Urinary bladder (tissue), 4 donors: Measurements from ENCODE around the gene LRRC42. TPM values are rescaled to one million over a fixed set of nuclear protein-coding genes. Genes with fewer than 3 reads are reported as not detected.
"Not testable (repeated sequence)": the region's sequence is repeated elsewhere in the genome, so short reads cannot be mapped to it uniquely, and the experiment has no call there.

Experiments used
- DNase-seq: peaks from one replicate; pipeline ENCODE4 v3.0.0-alpha.2; 2015; ENCODE audit errors: extremely low spot score
- H3K27ac ChIP-seq: one replicate; pipeline ENCODE4 v1.5.1; 2013; ENCODE audit warnings: low read depth, mild to moderate bottlenecking, moderate library complexity
- H3K36me3 ChIP-seq: one replicate; pipeline ENCODE4 v1.6.1; 2013; ENCODE audit warnings: mild to moderate bottlenecking, moderate library complexity; ENCODE audit not compliant: insufficient read depth
- H3K4me1 ChIP-seq: one replicate; pipeline ENCODE4 v1.6.1; 2013; ENCODE audit warnings: mild to moderate bottlenecking, moderate library complexity; ENCODE audit not compliant: insufficient read depth
- H3K4me3 ChIP-seq: one replicate; pipeline ENCODE4 v1.5.1; 2013; ENCODE audit warnings: low read depth, low read length
- WGBS: extraction: QIAGEN DNeasy Blood & Tissue Kit; methylation state at CpG from one replicate; pipeline ENCODE4 v1.1.7; 2013; 5-methylcytosine and 5-hydroxymethylcytosine counted together
- polyA plus RNA-seq: library from polyadenylated mRNA; stranded (reverse); fragments of 200-250 nt; gene quantifications from one replicate; pipeline ENCODE4 v1.2.3, GENCODE V29; 2013
- total RNA-seq: library from RNA; depleted of rRNA; stranded (reverse); fragments of >200 nt; gene quantifications from one replicate; pipeline ENCODE4 v1.2.3, GENCODE V29; 2014
- donor health status: healthy with polysubstance abuse.
- donor health status: healthy.

The LRRC42 gene
- total and polyA plus RNA-seq, 2 donors, result 17.3 to 19.3 TPM

DNA sequence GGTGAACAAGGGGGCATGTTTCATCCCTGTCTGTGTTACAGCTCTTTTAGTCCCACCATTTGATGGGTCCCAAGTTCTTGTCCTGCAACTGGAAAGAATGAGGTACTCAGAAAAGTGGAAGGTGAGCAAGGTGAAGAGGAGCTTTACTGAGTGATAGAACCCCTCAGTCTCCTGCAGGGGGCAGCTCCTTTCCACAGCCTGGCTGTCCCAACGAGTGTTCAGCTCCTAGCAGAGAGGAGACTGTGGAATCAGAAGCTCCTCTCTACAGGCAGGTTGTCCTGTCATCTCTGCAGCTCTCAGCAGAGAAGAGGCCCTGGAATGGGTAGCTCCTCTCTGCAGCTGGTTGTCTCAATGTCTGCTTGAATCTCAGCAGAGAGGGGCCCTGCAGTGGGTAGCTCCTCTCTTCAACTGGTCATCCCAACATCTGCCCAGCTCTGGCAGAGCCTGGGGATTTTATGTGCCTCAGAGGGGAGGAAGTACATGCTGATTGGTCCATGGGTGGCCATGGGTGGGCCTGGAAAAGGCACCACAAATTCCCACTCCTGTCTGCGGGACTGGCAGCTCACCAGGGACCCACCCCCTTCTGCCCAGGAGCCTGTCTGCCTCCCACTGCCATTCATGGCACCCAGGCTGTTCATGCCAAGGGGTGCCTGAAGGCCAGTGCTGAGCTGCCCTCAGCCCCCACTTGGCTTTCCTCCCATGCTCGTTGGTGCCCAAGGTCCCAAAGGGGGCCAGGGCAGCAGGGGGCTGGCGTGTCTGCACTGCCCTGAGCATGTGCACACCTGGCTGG is 46.1 kb downstream of the LRRC42 start:
- Histone ChIP-seq H3K27ac (no peak overlapping the region), H3K36me3 (no peaks in the 10 kb centered on the region), H3K4me3 (no peak overlapping the region), H3K4me1 (no peaks in the 10 kb centered on the region)
- WGBS, result 72% methylated on average over 4 of the region's 4 CpGs
- no peak for DNase-seq

DNA sequence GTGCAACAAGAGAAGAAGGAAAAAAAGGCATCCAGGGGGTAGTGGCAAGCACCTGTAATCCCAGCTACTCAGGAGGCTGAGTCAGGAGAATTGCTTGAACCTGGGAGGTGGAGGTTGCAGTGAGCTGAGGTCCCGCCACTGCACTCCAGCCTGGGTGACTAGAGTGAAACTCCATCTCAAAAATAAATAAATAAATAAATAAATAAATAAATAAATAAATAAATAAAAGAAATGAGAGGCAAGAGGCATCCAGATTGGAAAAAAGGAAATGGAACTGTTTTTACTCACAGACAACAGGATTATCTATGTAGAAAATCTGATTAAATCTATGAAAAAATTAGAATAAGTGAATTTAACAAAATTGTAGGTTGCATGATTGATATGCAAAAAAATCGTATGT is 48.4 kb downstream of the LRRC42 start:
- H3K4me1 ChIP-seq, H3K4me3 ChIP-seq, H3K36me3 ChIP-seq, DNase-seq, H3K27ac ChIP-seq: not testable (repeated sequence)
- WGBS, result 89% methylated on average over 2 of the region's 2 CpGs

DNA sequence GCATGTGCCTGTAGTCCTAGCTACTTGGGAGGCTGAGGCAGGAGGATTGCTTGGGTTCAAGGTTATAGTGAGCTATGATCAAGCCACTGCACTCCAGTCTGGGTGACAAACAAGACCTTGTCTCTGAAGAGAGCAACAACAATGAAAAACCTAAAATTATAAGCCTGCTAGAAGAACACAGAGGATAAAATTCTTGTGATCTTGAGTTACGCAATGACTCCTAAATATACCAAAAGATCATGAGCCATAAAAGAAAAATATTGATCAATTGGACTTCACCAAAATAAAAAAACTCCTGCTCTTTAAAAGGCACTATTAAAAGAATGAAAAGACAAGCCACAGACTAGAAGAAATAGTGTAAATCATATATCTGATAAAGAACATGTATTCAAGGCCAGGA is 49.5 kb downstream of the LRRC42 start:
- Histone ChIP-seq H3K4me1 (no peaks in the 10 kb centered on the region), H3K36me3 (no peaks in the 10 kb centered on the region), H3K27ac (no peak overlapping the region), H3K4me3 (no peak overlapping the region)
- WGBS, result 92% methylated on average over 1 of the region's 1 CpG
- DNase-seq, result no peak

DNA sequence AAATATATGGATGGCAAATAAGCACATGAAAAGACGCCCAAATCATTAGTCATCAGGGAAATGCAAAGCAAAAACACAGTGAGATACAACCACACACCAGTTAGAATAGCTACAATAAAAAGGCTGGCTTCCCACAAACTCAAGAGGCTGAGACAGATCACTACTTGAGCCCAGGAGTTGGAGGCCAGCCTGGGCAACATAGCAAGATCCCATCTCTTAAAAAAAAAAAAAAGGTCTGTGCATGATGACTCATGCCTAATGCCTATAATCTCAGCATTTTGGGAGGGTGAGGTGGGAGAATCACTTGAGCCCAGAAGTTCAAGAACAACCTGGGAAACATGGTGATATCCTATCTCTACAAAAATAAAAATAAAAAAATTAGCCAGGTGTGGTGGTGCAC is 52.1 kb downstream of the LRRC42 start:
- no peak for DNase-seq
- Histone ChIP-seq H3K4me3 (no peak overlapping the region), H3K36me3 (no peaks in the 10 kb centered on the region), H3K4me1 (no peaks in the 10 kb centered on the region), H3K27ac (no peak overlapping the region)
- WGBS, result 87% methylated on average over 1 of the region's 1 CpG

DNA sequence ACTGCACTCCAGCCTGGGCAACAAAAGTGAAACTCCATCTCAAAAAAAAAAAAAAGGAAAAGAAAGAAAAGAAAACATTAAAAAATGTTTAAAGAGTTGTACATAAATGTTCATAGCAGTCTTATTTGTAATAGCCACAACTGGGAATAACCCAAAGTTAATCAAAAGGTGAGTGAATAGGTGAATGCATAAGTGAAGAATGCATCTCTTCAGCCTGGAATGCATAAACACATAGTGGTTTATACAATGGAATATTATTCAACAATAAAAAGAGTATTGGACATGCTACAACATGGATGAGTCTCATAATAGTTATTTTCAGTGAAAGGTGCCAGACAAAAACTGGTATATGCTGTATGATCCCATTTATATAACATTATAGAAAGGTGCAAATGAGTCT is 53.8 kb downstream of the LRRC42 start:
- Histone ChIP-seq H3K4me3 (no peak overlapping the region), H3K4me1 (no peaks in the 10 kb centered on the region), H3K36me3 (no peaks in the 10 kb centered on the region), H3K27ac (no peak overlapping the region)
- no peak for DNase-seq

DNA sequence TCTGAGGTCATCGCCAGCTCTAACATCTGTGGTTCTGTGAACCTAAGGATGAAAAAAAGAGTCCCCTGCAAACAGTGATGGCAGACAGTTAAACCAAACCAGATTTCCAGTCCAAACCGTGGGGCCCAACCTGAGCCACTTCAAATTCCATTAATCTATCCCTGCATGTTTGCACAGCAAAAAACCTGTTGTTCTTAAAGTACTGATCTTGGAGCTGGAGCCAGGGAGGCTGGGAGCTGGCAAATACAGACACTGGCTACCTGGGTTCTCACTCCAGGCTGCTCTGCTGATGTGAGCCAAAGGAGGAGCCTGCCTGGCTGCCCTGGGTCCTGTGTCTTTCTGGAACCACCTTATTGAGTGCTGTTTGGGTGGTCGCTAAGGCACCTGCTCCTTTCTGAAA is 55.4 kb downstream of the LRRC42 start:
- Histone ChIP-seq H3K4me1 (no peaks in the 10 kb centered on the region), H3K4me3 (no peak overlapping the region), H3K36me3 (no peaks in the 10 kb centered on the region), H3K27ac (no peak overlapping the region)
- whole genome bisulfite sequencing, result 42% methylated on average over 3 of the region's 3 CpGs
- no peak for DNase-seq

DNA sequence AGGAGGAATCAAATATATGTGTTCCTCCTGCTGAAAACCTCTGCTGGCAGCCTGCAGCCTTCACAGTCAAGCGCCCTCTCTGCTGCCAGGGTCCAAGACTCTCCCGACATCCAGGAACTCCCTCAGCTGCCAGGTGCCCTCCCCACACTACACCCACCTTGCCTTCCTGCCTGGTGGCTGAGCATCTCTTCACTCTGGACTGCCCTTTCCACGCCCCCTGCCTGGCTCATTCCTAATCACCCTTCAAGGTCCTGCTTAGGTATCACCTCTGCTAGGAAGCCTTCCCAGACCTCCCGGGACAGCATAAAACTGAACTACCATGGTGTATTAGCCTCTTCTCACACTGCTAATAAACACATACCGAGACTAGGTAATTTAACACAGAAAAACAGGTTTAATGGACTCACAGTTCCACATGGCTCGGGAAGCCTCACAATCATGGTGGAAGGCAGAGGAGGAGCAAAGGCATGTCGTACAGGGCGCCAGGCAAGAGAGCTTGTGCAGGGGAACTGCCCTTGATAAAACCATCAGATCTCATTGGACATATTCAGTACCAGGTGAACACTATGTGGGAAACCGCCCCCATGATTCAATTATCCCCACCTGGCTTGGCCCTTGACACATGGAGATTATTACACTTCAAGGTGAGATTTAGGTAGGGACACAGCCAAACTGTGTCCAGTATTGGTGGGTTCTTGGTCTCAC is 56.5 kb downstream of the LRRC42 start:
- DNase-seq, result no peak

DNA sequence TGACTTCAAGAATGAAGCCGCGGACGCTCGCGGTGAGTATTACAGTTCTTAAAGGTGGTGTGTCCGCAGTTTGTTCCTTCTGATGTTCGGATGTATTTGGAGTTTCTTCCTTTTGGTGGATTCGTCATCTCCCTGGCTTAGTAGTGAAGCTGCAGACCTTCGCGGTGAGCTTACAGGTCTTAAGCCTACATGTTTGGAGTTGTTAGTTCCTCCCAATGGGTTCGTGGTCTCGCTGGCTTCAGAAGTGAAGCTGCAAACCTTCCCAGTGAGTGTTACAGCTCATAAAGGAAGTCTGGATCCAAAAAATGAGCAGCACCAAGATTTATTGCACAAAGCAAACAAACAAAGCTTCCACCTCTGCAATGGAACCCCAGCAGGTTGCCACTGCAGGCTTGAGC is 57.1 kb downstream of the LRRC42 start:
- H3K27ac ChIP-seq, result no peak overlapping the region
- WGBS, result 85% methylated on average over 12 of the region's 12 CpGs
- DNase-seq, result no peak
- no peak overlapping the region for H3K4me3 ChIP-seq
- H3K36me3 ChIP-seq, result no peaks in the 10 kb centered on the region
- H3K4me1 ChIP-seq, result no peaks in the 10 kb centered on the region

More for the DNA sequence above, 56.5 kb downstream of the LRRC42 start:
- Histone ChIP-seq H3K27ac (no peak overlapping the region), H3K4me3 (no peak overlapping the region), H3K36me3 (no peaks in the 10 kb centered on the region), H3K4me1 (no peaks in the 10 kb centered on the region)
- 59% methylated on average over 9 of the region's 9 CpGs for WGBS

DNA sequence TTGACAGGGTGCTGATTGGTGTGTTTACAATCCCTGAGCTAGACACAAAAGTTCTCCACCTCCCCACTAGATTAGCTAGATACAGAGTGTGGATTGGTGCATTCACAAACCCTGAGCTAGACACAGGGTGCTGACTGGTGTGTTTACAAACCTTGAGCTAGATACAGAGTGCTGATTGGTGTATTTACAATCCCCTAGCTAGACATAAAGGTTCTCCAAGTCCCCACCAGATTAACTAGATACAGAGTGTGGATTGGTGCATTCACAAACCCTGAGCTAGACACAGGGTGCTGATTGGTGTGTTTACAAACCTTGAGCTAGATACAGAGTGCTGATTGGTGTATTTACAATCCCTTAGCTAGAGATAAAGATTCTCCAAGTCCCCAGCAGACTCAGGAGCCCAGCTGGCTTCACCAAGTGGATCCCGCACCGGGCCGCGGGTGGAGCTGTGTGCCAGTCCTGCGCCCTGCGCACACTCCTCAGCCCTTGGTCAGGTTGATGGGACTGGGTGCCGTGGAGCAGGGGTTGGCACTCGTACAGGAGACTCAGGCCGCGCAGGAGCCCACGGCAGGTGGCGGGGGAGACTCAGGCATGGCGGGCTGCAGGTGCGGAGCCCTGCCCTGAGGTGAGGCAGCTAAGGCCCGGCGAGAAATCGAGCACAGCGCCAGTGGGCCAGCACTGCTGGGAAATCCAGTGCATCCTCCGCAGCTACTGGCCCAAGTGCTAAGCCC is 57.8 kb downstream of the LRRC42 start:
- not testable (repeated sequence) for H3K27ac ChIP-seq, H3K4me1 ChIP-seq, DNase-seq, H3K4me3 ChIP-seq, H3K36me3 ChIP-seq
- WGBS, result 92% methylated on average over 19 of the region's 19 CpGs

DNA sequence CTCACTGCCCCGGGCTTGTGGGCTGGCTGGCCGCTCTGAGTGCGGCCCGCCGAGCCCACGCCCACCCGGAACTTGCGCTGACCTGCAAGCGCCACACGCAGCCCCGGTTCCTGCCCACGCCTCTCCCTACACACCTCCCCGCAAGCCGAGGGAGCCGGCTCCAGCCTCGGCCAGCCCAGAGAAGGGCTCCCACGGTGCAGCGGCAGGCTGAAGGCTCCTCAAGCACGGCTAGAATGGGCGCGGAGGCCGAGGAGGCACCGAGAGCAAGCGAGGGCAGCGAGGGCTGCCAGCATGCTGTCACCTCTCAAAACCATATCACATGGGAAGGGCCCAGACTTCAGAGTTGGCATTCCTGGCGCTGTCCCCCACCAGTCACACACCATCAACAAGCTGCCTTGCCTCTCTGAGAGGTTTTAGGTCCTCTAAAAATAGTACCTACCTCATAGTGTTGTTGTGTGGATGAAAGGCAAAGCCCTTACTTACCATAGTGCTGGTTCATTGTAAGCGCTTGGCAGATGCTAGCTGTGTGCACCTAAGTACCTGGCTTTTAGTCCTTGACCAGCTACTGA is 58.4 kb downstream of the LRRC42 start:
- Histone ChIP-seq H3K36me3 (no peaks in the 10 kb centered on the region), H3K4me1 (no peaks in the 10 kb centered on the region), H3K27ac (no peak overlapping the region), H3K4me3 (no peak overlapping the region)
- DNase-seq, result no peak
- WGBS, result 97% methylated on average over 27 of the region's 27 CpGs

DNA sequence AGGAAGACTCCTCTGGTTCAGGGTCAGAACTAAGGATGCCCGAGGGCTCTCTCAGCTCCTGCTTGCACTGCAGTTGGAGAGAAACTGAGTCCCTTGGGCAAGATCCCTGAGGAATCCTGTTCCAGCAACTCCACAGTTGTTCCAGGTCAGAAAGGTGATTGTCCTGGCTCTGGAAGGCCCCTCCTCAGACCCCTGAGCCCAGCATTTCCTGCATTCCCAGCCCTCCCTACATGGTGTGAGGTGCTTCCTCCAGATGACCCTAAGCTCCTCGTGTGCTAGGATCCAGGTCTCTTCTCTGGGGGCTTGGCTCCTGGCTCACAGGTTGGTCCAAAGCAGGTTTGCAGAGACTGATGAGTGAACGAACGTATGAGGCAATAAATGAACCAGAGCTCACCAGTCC is 60.4 kb downstream of the LRRC42 start:
- Histone ChIP-seq H3K36me3 (no peaks in the 10 kb centered on the region), H3K4me1 (no peaks in the 10 kb centered on the region), H3K27ac (no peak overlapping the region), H3K4me3 (no peak overlapping the region)
- 68% methylated on average over 4 of the region's 4 CpGs for WGBS
- DNase-seq, result no peak

DNA sequence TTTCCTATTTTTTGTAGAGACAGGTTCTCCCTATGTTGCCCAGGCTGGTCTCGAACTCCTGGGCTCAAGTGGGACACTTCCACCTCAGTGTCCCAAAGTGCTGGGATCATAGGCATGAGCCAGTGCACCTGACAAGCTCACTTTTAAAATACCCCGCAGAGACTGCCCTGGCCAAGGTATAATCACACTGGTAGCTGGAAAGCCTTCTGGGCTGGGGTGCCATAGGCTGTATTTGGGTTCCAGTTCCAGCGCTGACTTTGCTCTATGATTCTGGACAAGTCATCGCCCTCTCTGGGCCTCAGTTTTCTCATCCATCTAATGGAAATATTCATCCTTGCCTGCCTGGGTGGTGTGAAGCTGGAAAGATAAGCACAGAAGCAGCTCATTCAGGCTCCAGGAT is 61.5 kb downstream of the LRRC42 start:
- no peaks in the 10 kb centered on the region for H3K36me3 ChIP-seq
- H3K27ac ChIP-seq, result no peak overlapping the region
- no peak overlapping the region for H3K4me3 ChIP-seq
- 93% methylated on average over 4 of the region's 4 CpGs for WGBS
- no peak for DNase-seq
- no peaks in the 10 kb centered on the region for H3K4me1 ChIP-seq

DNA sequence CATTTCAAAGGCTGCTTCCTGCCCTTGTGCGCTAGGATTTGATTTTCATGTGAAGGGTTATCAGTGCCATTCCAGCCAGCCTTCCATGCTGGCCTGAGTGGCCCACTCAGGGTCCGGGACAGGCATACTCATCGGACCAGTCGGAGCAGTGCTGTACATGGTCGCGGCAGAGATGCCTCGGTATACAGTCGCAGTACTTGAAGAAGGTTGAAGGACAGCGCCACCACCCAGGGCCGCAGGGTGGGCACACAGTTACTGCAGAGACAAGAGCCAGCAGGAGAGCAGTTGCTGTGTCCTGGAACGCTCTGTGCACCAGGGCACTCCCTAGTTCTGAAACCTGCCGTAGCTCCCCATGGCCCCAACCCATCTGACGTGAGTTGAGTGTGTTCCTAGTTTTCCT is 62.7 kb downstream of the LRRC42 start:
- no peak overlapping the region for H3K27ac ChIP-seq
- H3K4me1 ChIP-seq, result no peaks in the 10 kb centered on the region
- 81% methylated on average over 13 of the region's 13 CpGs for WGBS
- no peak for DNase-seq
- no peaks in the 10 kb centered on the region for H3K36me3 ChIP-seq
- H3K4me3 ChIP-seq, result no peak overlapping the region

DNA sequence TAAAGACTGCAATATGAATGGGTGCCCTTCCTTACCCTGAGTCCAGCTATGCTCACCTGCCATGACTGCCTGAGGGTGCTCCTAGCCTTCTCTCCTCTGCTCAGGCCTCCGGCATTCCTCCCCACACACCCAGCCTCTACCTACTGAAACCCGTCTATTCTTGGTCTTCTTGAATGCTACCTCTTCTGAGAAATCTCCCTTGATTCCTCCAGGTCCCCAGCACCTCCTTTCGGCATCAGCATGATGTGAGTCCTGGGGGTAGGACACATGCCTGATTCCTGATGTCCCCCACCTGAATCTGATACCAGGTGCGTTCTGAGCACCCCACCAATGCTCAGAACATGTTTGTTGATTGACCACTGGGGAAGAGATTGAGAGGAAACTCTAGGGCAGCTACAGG is 63.3 kb downstream of the LRRC42 start:
- H3K36me3 ChIP-seq, result no peaks in the 10 kb centered on the region
- H3K4me1 ChIP-seq, result no peaks in the 10 kb centered on the region
- WGBS, result 88% methylated on average over 4 of the region's 4 CpGs
- no peak for DNase-seq
- no peak overlapping the region for H3K4me3 ChIP-seq
- no peak overlapping the region for H3K27ac ChIP-seq
